Measurements from ENCODE around the gene MYCL. TPM values are rescaled to one million over a fixed set of nuclear protein-coding genes. Genes with fewer than 3 reads are reported as not detected.

MYCL gene
- total RNA-seq, 2 experiments from 2014 or later: 0.07 TPM; not detected in 1

GRCh38 chr1:39896909-39897685 is 4.6 kb downstream of the MYCL start:
- no peak for DNase-seq
- Mint-ChIP-seq H3K27ac (no peak overlapping the region), H3K27me3 (peaks cover 34% of the 10 kb centered on the region), H3K4me3 (no peak overlapping the region), H3K4me1 (ENCODE audit: low read depth) (peaks cover 2% of the 10 kb centered on the region), H3K9me3 (no peaks in the 10 kb centered on the region), H3K36me3 (no peaks in the 10 kb centered on the region)
- POLR2A ChIA-PET: no interaction called here
- CTCF ChIA-PET: interaction anchor here (1.9 kb wide), 1 partner anchor 22 kb away, joined by 5 read pairs; no protein-coding TSS in a partner anchor
- intact Hi-C loops (cut with micrococcal nuclease): no loop called here

GRCh38 chr1:39895731-39896480 is 5.8 kb downstream of the MYCL start:
- no peak overlapping the region for H3K4me3 Mint-ChIP-seq

GRCh38 chr1:39894884-39895495 is 6.7 kb downstream of the MYCL start:
- H3K27ac Mint-ChIP-seq: no peak overlapping the region
- no peak for DNase-seq
- intact Hi-C loops (cut with micrococcal nuclease): no loop called here
- no peak overlapping the region for H3K4me3 Mint-ChIP-seq
- H3K27me3 Mint-ChIP-seq: peaks cover 34% of the 10 kb centered on the region
- ChIA-PET CTCF (interaction anchor here (0.7 to 2.8 kb wide), 2 partner anchors 7 to 95 kb away, joined by 4 to 13 read pairs; partner anchors contain the start of gene MYCL), POLR2A (no interaction called here)
- H3K36me3 Mint-ChIP-seq: no peaks in the 10 kb centered on the region
- no peaks in the 10 kb centered on the region for H3K9me3 Mint-ChIP-seq
- H3K4me1 Mint-ChIP-seq (ENCODE audit: low read depth): no peaks in the 10 kb centered on the region

More at GRCh38 chr1:39895731-39896480, 5.8 kb downstream of the MYCL start:
- peaks cover 2% of the 10 kb centered on the region for H3K4me1 Mint-ChIP-seq (ENCODE audit: low read depth)
- POLR2A ChIA-PET: interaction anchor here (0.5 kb wide), 1 partner anchor 14 kb away, joined by 3 read pairs; no protein-coding TSS in a partner anchor
- H3K9me3 Mint-ChIP-seq: no peaks in the 10 kb centered on the region
- DNase-seq: no peak
- intact Hi-C loops (cut with micrococcal nuclease): no loop called here
- H3K36me3 Mint-ChIP-seq: no peaks in the 10 kb centered on the region
- no peak overlapping the region for H3K27ac Mint-ChIP-seq
- peaks cover 36% of the 10 kb centered on the region for H3K27me3 Mint-ChIP-seq
- CTCF ChIA-PET: interaction anchor here (0.7 to 1.9 kb wide), 3 partner anchors 23 to 96 kb away, joined by 3 to 5 read pairs (median 4); no protein-coding TSS in a partner anchor

- CTCF ChIA-PET: interaction anchor here (1.3 to 2.8 kb wide), 4 partner anchors 9 to 135 kb away, joined by 4 to 13 read pairs (median 6); partner anchors contain the start of gene MYCL
- Mint-ChIP-seq H3K36me3 (no peaks in the 10 kb centered on the region), H3K4me3 (no peak overlapping the region), H3K9me3 (no peaks in the 10 kb centered on the region), H3K4me1 (ENCODE audit: low read depth) (no peaks in the 10 kb centered on the region), H3K27ac (no peak overlapping the region), H3K27me3 (peaks cover 22% of the 10 kb centered on the region)
- intact Hi-C loops (cut with micrococcal nuclease): no loop called here
- no peak for DNase-seq
- POLR2A ChIA-PET: no interaction called here
Measured at GRCh38 chr1:39892601-39893595, 8.8 kb downstream of the MYCL start.

GRCh38 chr1:39890880-39891279 is 10.8 kb downstream of the MYCL start:
- no peak overlapping the region for H3K4me3 Mint-ChIP-seq
- ChIA-PET POLR2A (no interaction called here), CTCF (no interaction called here)
- intact Hi-C loops (cut with micrococcal nuclease): no loop called here
- no peaks in the 10 kb centered on the region for H3K36me3 Mint-ChIP-seq
- H3K9me3 Mint-ChIP-seq: no peaks in the 10 kb centered on the region
- H3K4me1 Mint-ChIP-seq (ENCODE audit: low read depth): no peaks in the 10 kb centered on the region
- H3K27ac Mint-ChIP-seq: no peak overlapping the region
- peaks cover 22% of the 10 kb centered on the region for H3K27me3 Mint-ChIP-seq
- no peak for DNase-seq

- Mint-ChIP-seq H3K4me3 (no peak overlapping the region), H3K4me1 (ENCODE audit: low read depth) (no peaks in the 10 kb centered on the region), H3K9me3 (no peaks in the 10 kb centered on the region), H3K27ac (no peak overlapping the region), H3K27me3 (peaks cover 22% of the 10 kb centered on the region), H3K36me3 (no peaks in the 10 kb centered on the region)
- CTCF ChIA-PET: no interaction called here
- DNase-seq: no peak
- POLR2A ChIA-PET: no interaction called here
- intact Hi-C loops (cut with micrococcal nuclease): no loop called here
Measured at GRCh38 chr1:39890273-39890672, 11.4 kb downstream of the MYCL start.

- no peak overlapping the region for H3K4me3 Mint-ChIP-seq
- H3K27ac Mint-ChIP-seq: no peak overlapping the region
- ChIA-PET POLR2A (no interaction called here), CTCF (interaction anchor here (0.7 to 1.2 kb wide), 2 partner anchors 16 to 54 kb away, joined by 3 read pairs; no protein-coding TSS in a partner anchor)
- intact Hi-C loops (cut with micrococcal nuclease): no loop called here
- H3K36me3 Mint-ChIP-seq: no peaks in the 10 kb centered on the region
- DNase-seq: no peak
- peaks cover 4% of the 10 kb centered on the region for H3K27me3 Mint-ChIP-seq
- peaks cover 9% of the 10 kb centered on the region for H3K4me1 Mint-ChIP-seq (ENCODE audit: low read depth)
- H3K9me3 Mint-ChIP-seq: no peaks in the 10 kb centered on the region
Measured at GRCh38 chr1:39886757-39887231, 14.9 kb downstream of the MYCL start.

GRCh38 chr1:39885516-39885915 is 16.2 kb downstream of the MYCL start:
- peak overlapping the region; percentile 18 for H3K4me3 Mint-ChIP-seq
- intact Hi-C loops (cut with micrococcal nuclease): no loop called here
- ChIA-PET CTCF (interaction anchor here (0.9 to 1.3 kb wide), 3 partner anchors 17 to 147 kb away, joined by 3 to 5 read pairs (median 3); partner anchors contain the start of gene MYCL), POLR2A (no interaction called here)
- H3K4me1 Mint-ChIP-seq (ENCODE audit: low read depth): peaks cover 16% of the 10 kb centered on the region
- DNase-seq: no peak
- H3K27me3 Mint-ChIP-seq: peaks cover 4% of the 10 kb centered on the region
- no peaks in the 10 kb centered on the region for H3K9me3 Mint-ChIP-seq
- H3K36me3 Mint-ChIP-seq: no peaks in the 10 kb centered on the region
- H3K27ac Mint-ChIP-seq: no peak overlapping the region

GRCh38 chr1:39882152-39882551 is 19.6 kb downstream of the MYCL start:
- Mint-ChIP-seq H3K4me3 (peak overlapping the region; percentile 93), H3K27me3 (no peaks in the 10 kb centered on the region), H3K9me3 (no peaks in the 10 kb centered on the region), H3K27ac (no peak overlapping the region), H3K4me1 (ENCODE audit: low read depth) (peaks cover 34% of the 10 kb centered on the region), H3K36me3 (peaks cover 1% of the 10 kb centered on the region)
- ChIA-PET CTCF (interaction anchor here (0.6 to 2.4 kb wide), 5 partner anchors 20 to 150 kb away, joined by 3 to 15 read pairs (median 4); partner anchors contain the start of gene MYCL), POLR2A (interaction anchor here (0.6 kb wide), 1 partner anchor 14 kb away, joined by 3 read pairs; no protein-coding TSS in a partner anchor)
- intact Hi-C loops (cut with micrococcal nuclease): loop anchor here (2.0 kb wide), 1 partner anchor 37 kb away; no protein-coding TSS in a partner anchor
- no peak for DNase-seq

- Mint-ChIP-seq H3K4me1 (ENCODE audit: low read depth) (peaks cover 41% of the 10 kb centered on the region), H3K27ac (no peak overlapping the region)
- intact Hi-C loops (cut with micrococcal nuclease): no loop called here
Measured at GRCh38 chr1:39877980-39878956, 23.4 kb downstream of the MYCL start.

More at GRCh38 chr1:39877980-39878956, 23.4 kb downstream of the MYCL start:
- Mint-ChIP-seq H3K9me3 (no peaks in the 10 kb centered on the region), H3K4me3 (no peak overlapping the region), H3K27me3 (no peaks in the 10 kb centered on the region), H3K36me3 (peaks cover 7% of the 10 kb centered on the region)
- CTCF ChIA-PET: no interaction called here
- DNase-seq: no peak
- POLR2A ChIA-PET: no interaction called here

Data from activated CD4-positive, alpha-beta memory T cell treated with anti-CD3 and anti-CD28 coated beads for 36 hours (primary cell).